Erythroblast (primary cell): ENCODE results near the gene GMPPB.

Experiments used
- GATA1 ChIP-seq: IDR thresholded peaks from 2 replicates; pipeline ENCODE4 v1.6.1; 2011; ENCODE audit warnings: low read depth, mild to moderate bottlenecking, control low read depth, low read length, moderate library complexity
- POLR2A ChIP-seq: IDR thresholded peaks from 2 replicates; pipeline ENCODE4 v1.6.1; 2011; ENCODE audit warnings: mild to moderate bottlenecking, low read length

DNA sequence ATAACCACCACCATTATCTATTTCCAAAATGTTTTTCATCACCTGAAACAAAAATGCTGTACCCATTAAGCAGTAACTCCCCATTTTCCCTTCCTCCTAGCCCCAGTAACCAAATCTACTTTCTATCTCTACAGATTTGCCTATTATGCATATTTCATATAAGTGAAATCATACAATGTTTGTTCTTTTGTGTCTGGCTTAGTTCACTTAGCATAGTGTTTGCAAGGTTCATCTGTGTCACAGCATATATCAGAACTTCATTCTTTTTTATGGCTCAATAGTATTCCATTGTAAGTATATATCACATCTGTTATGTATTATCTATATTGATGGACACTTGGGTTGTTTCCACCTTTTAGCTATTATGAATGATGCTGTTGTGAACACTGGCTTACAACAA, 16.7 kb upstream of the GMPPB start:
- TF ChIP-seq POLR2A, result no peak
- no peak for TF ChIP-seq GATA1
